HG03571 (cell line): Measurements from ENCODE around the gene CFAP58.

ENCODE experiments used
- ATAC-seq: cut with Tn5 transposase; IDR thresholded peaks from one replicate; pipeline ENCODE4 v1.9.1; 2021; ENCODE audit not compliant: unreplicated experiment

The CFAP58 gene

DNA sequence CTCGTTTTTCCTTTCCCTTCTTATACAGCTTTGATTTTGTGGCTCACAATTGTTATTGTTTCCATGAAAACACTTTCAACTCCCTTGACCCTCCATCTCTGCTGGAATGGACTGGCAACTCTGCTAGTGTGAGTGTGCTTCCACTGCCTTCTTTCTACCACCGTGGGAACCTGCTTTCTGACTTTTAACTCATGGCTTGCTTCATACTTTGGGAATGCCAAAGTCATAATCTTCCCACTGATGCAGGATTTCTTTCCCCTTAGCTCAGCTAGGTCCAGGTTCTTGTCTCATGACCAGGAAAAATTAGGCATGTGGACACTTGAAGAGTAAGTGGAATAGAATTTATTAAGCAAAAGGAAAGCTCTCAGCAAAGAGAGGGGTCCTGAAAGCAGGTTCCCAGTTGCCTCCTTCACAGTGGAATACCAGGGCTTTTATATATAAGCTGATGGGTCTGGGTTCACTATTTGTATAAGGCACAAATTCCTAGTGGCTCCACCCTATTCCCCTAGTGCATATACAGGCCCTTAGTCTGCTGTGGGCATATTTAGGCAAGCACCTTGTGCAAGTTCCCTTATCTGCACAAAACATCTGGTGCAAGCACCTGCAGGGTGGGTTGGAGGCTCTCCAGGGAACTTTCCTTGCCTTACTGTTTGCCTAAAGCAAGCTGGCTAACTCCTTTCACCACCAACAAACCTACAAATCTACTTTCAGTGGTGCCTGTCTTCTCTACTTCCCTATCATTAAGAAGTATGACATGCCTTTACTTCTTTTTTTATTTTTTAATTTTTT lies 119.5 kb downstream of the CFAP58 start:
- ATAC-seq, result no peak

DNA sequence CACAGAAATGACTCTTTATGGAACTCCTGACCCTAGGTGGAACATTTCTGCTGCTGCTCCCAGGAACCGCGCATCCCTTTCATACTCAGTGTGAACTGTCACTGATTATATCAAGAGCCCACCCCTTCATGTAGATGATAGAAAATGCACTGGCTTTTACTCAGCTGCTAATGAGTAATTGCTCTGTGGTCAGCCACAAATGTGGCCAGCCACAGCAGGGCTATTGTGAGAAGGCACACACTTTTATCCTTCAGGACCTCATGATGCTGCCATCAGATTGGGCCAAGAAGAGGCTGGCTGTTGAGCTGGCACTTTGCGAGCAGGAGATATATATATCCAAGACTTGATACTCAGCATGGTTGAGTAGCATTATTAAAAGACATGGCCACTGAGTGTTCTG lies 124.7 kb downstream of the CFAP58 start:
- no peak for ATAC-seq

DNA sequence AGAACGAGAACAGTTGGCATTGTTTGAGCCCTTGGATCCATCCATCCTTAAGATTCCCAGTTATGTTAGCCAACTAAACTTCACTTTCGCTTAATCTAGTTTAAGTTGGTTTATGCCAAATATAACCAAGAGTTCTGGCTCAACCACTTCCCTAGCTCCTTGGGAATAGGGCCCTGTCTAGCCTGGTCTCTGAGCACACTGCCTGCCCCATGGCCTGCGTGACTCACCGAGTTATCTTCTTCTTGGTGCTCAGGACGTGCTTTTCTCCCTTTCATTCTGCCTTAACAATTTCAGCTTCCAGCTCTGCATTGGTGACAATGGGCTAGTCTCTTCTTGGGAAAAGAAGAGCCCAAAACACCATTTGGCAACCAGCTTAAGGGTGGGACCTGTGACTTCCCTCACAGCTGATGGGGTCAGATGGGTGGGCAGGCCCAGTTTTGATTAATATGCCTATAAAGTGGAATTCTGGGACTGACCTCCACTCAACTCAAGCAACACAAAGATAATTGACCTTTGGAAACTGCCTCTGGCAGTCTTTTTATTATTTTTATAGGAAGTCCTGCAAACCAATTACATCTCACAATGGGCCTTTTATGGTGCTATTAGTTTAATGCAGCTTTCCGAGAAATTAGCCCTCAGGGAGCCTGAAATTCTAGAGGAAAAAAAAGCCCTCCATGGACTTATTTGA lies 126.4 kb downstream of the CFAP58 start:
- ATAC-seq, result no peak

DNA sequence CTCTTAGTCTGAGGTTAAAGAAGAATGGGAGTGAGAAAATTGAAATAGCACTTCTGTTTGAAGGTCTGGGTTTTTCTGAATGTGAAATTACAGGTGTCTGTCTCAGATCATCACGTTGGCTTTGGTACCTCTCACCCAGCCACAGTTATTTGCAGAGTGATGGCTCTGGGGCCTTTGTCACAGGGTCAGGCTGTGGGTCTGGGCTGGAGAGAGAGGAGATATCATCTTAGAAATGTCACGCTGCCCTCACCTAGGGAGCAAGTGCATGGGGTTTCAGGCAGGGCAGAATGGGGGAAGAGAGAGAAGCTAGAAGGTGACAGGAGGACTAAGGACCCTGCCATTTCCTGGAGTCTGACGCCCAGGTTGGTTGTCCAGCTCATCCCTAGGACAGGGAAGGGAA lies 127.2 kb downstream of the CFAP58 start:
- ATAC-seq, result no peak

DNA sequence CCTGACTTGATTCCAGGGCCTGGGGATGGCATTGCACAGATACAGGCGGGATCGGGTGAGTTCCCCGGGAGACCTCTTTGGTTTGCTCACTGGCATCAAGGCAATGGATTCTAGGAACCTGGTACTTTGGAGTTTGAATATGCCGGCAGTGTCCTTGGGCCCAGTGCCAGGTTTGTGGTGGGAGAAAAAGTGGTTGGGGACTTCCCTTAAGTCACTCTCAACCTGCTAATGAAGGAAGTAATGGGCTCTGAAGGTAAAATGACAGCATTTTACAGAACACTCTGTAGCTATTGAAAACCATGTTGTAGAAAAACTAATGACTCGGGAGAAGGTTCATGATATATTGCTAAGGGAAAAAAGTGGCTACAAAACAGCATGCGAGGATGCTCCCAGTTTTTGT lies 129.9 kb downstream of the CFAP58 start:
- no peak for ATAC-seq

DNA sequence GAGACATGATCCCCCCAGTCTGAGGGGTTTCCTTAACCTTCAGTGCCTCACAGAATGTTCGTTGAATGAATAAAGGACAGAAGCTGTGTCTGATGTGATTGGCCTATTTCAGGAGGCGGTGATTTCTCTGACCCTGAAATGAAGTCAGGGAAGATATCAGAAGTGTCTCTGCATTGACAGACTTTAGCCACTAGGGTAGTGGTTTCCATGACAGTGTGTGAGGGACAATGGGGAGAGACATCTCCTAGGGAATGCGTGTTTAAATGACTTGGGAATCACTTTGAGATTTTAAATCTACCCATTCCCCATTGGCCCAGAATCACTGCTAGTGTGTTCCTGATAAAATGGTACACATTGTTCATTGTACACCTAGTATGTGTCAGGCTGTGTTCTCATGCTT lies 132.0 kb downstream of the CFAP58 start:
- no peak for ATAC-seq

DNA sequence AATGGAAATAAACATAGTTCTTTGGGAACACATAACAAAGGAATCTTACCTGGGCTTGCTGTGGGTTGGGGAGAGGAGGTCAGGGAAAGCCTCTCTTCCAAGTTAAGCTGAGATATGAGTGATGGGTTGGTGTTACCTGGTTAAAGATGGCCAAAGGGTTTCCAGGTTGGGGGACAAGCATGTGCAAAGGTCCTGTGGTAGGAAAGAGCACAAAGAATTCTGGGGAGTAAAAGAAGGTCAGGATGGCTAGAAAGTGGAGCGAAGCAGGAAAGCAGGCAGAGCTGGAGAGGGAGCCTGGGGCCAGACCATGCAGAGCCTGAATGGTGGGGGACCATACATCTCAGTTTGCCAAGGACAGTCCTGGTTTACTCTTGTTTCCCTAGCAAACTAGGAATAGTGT lies 133.2 kb downstream of the CFAP58 start:
- no peak for ATAC-seq

DNA sequence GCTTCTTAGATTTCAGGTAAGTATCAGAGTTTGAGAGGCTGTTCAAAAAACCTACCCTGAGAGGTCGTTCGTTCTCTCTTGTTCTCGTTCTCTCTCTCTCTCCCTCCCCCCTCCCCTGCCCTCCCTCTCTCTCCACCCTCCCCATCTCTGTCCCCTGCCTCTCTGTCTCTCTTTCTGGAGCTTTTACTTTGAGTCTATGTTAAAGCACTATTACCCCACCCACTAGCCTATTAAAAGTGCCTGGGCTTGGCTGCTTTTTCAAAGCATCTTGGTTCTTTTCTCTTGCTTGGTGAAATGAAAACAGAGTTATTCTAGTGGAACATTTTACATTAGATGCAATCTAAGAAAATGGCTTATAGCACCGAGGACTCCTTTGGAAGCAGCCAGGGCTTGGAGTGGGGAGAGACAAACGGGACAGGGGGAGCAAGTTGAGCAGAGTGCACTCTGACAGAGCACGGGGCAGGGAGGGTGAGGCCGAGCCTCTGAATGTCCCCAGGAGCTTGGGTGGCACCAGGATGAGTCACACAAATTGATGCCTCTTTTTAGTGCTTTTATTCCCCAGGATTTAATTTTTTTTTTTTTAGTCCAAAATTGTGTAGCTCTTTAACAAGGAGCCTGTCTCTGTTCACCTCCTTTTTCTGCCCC lies 134.3 kb downstream of the CFAP58 start:
- no peak for ATAC-seq

DNA sequence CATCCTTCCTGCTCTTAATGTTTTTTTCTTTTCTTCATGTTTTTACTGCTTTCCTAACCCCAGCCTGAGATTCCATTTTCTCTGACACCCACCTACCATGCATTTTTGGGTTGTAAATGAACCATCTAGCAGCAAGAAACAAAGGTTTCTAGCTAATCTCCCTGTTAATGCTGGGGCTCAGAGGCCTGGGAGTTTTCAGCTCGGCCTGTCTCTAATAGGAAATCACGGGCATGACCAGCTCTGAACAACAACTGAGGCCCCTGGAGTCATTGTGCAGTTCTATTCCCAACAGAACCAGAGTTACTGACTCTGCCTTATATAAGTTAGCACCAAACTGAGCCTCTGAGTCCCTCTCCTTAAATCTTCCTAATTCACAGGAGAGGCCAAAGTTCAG lies 134.8 kb downstream of the CFAP58 start:
- ATAC-seq, result no peak

DNA sequence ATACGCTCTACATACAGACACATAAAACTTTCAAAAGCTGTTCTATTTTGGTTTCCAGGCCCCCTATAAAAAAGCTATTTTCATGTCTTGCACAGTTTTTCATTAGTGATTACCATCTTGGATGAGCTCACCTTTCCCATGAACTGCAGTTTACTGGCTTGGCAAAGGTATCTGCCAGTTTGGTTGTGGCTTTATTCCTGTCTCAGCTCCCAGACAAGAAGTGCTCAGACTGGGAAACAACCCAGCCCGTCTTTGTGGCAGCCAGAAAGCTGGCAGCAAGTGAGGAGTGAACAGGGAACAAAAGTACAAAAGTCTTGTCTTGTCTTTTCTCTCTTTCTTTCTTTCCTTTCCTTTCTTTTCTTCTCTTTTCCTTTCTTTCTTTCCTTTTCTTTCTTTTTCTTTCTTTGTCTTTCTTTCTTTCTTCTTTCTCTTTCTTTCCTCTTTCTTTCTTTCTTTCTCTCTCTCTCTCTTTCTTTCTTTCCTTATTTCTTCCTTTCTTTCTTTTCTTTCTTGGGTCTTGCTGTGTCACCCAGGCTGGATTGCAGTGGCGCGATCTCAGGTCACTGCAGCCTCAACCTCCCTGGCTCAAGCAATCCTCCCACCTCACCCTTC lies 138.8 kb downstream of the CFAP58 start:
- ATAC-seq, result no peak

DNA sequence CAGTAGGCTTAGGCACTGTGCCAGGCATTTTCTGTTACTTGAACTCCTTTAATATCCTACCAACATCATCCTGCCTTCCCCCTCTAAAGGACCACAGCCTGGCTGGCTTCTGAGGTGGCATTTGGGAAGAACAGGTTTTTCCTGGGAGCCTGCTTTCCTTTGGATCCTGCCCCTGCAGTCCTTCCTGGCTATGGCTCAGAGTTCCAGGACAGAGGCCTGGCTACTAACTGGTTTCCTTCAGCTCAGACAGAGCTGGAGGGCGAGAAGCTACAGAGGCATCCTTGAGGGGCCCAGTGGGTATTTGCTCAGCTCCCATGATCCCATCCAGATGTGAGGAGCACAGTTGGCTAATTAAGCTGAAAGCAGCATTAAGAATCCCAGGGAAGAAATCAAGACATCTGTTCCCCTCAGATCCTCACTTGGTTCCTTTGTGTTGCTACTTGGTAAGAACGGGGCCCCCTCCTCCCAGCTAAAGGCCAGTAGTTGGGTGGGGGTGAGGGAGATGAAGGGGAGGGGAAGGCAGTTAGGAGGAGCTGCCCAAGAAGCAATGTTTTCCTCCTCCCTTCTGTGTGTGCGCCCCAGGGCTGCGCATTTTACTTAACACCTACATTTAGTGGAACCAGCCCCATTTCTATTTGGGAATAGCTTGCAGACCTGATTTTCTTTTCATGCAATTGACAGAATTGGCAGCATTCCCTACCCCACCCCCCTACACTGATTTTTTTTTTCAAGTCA lies 144.9 kb downstream of the CFAP58 start:
- ATAC-seq, result no peak

DNA sequence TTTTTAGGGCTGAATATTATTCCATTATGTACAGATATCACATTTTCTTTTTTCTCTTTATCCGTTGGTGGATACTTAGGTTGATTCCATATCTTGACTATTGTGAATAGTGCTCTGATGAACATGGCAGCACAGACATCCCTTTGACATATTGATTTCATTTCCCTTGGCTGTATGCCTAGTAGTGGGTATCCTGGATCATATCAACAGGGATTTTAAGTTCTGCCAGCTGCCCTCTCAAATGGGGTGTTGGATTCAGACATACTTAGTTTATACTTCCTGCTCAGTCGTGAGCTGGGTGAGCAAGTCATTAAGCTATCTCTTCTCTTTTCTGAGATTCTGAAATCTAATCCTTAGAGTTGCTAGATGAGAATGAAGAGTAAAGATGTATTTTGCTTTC lies 147.8 kb downstream of the CFAP58 start:
- ATAC-seq, result no peak

DNA sequence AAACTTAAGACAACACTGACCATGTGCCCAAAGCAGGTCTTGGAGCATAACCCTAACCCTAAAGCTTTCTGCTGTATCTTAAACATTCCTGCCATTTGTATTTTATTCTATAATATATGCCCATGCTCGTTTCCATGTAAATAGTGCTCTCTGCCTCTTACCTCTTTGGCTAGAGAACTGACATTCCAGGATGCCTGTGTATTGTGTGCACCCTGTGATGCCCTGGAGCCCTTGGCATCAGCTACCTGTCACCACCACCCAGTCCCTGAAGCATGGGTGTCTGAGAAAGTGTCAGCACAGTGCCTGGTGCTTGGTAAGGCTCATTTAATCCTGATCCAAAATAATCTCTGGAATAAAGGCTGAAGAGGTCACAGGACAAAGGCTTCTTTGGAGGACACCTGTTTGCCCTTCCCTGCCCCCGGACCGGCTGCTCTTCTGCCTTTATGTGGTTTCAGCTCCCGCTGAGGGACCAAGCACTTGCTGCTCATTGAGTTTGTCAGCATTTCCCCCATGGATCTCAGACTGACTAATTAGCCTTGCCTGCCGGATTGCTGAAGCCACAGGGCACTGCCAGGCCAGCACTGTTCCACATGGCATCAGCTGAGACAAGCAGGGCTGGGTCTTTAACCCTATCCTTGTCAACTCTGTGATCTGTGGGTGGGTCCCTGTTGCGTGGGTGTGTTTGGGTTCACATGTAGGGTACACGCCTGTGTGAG lies 148.4 kb downstream of the CFAP58 start:
- ATAC-seq, result no peak

DNA sequence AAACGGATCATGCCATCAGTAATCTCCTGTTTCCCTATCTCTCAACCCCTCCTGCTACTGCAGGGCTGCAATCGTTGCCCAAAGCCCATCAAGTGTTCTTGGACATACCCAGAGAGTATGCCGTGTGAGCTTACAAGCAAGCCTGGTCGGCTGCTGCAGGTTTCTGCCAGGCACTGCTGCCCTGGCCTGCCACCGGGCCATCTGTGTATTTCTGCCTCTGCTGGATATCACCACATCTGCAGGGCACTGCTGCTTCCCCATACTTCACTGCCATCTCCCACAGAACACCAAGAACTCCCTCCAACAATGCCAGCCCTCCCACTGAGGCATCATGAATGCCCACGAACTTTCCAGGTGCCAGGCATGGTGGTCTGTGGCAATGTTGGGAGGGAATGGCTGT lies 149.3 kb downstream of the CFAP58 start:
- ATAC-seq, result no peak
